Glutamatergic neuron (in vitro differentiated cells): ENCODE data around the gene MTURN. TPM values are rescaled to one million over a fixed set of nuclear protein-coding genes. Genes with fewer than 3 reads are reported as not detected.

Experiments
- DNase-seq: peaks from one replicate; pipeline ENCODE4 v3.0.0; 2022
- H3K27ac Mint-ChIP-seq: one replicate; pipeline ENCODE4 v1.8.0; 2020; ENCODE audit warnings: mild to moderate bottlenecking, mixed read lengths, inconsistent platforms; ENCODE audit not compliant: unreplicated experiment
- H3K27me3 Mint-ChIP-seq: one replicate; pipeline ENCODE4 v1.8.0; 2020; ENCODE audit warnings: mild to moderate bottlenecking, moderate library complexity, mixed read lengths, inconsistent platforms; ENCODE audit not compliant: unreplicated experiment
- H3K36me3 Mint-ChIP-seq: one replicate; pipeline ENCODE4 v1.8.0; 2020; ENCODE audit warnings: mild to moderate bottlenecking, mixed read lengths, inconsistent platforms; ENCODE audit not compliant: unreplicated experiment
- H3K4me1 Mint-ChIP-seq: one replicate; pipeline ENCODE4 v1.8.0; 2020; ENCODE audit warnings: mild to moderate bottlenecking, low read depth, mixed read lengths, inconsistent platforms; ENCODE audit not compliant: unreplicated experiment
- H3K4me3 Mint-ChIP-seq: one replicate; pipeline ENCODE4 v1.8.0; 2020; ENCODE audit warnings: mild to moderate bottlenecking, mixed read lengths, inconsistent platforms; ENCODE audit not compliant: unreplicated experiment
- H3K9me3 Mint-ChIP-seq: one replicate; pipeline ENCODE4 v1.8.0; 2020; ENCODE audit warnings: mild to moderate bottlenecking, moderate library complexity, mixed read lengths, inconsistent platforms; ENCODE audit not compliant: unreplicated experiment
- CTCF ChIP-seq: fragments of 200-600 bp; sonication (generic); IDR thresholded peaks from one replicate; pipeline ENCODE4 v1.5.0; 2021; ENCODE audit not compliant: partially characterized antibody, unreplicated experiment
- total RNA-seq: library from RNA; stranded (reverse); fragmentation: NEBNext Ultra II Directional; extraction: Animal tissue kit (Norgen Biotek cat#: 25700); gene quantifications from one replicate; pipeline ENCODE4 v1.2.1, GENCODE V29; 2021; ENCODE audit not compliant: unreplicated experiment

MTURN gene
- total RNA-seq, 1 donor from 2014 or later = 32.6 TPM

DNA sequence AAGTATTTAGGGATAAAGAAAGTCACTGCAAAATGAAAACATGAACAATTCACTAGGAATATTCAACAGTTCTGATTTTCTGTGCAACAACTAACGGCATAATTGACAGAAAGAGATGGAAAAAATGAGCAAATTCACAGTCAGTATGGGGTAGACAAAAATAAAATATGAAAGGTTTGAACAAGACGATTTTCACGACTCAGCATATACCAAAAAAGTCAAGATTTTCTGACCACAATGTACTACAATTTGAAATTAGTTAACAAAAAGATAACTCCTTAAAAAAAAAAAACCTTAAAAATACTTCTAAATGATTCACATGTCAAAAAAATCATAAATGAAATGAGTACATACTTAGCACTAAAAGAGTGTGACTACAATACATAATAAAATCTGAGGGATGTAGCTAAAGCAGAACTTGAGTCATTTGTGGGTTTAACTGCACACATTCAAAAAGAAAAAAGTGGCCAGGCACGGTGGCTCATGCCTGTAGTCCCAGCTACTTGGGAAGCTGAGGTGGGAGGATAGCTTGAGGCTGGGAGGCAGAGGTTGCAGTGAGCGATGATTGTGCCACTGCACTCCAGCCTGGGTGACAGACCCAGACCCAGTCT is 22.6 kb upstream of the MTURN start:
- Mint-ChIP-seq H3K27me3 (no peaks in the 10 kb centered on the region), H3K36me3 (peaks cover 27% of the 10 kb centered on the region), H3K4me1 (peaks cover 5% of the 10 kb centered on the region), H3K27ac (no peak overlapping the region), H3K9me3 (peaks cover 8% of the 10 kb centered on the region), H3K4me3 (no peak overlapping the region)
- no peak for DNase-seq
- TF ChIP-seq CTCF = no peak

DNA sequence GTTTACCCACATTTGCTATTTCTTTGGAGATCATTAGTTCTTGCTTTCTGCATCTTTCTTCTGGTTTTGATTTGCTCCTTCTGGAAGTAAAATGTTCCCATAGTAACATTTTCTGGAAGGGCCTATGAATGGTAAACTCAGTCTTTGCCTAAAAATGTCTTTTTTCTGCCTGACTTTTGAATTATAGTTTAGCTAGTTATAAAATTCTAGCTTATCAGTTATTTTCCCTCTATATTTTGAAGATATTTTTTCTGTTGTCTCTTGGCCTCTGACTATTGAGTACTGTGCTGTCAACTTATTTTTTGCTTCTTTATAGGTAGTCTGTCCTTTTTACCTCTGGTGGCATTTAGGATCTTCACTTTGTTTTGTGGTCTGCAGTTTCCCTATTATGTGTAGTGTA is 21.6 kb upstream of the MTURN start:
- Mint-ChIP-seq H3K27me3 (no peaks in the 10 kb centered on the region), H3K4me3 (no peak overlapping the region), H3K27ac (peak overlapping the region; percentile 22), H3K9me3 (peaks cover 8% of the 10 kb centered on the region), H3K4me1 (peaks cover 5% of the 10 kb centered on the region), H3K36me3 (peaks cover 27% of the 10 kb centered on the region)
- TF ChIP-seq CTCF = no peak
- DNase-seq = no peak

GRCh38 chr7:30114536-30115238 is 20.1 kb upstream of the MTURN start:
- H3K4me3 Mint-ChIP-seq = no peak overlapping the region
- no peaks in the 10 kb centered on the region for H3K27me3 Mint-ChIP-seq
- peaks cover 5% of the 10 kb centered on the region for H3K4me1 Mint-ChIP-seq
- peaks cover 27% of the 10 kb centered on the region for H3K36me3 Mint-ChIP-seq
- no peak for DNase-seq
- no peak for TF ChIP-seq CTCF
- H3K9me3 Mint-ChIP-seq = peaks cover 8% of the 10 kb centered on the region
- H3K27ac Mint-ChIP-seq = no peak overlapping the region

DNA sequence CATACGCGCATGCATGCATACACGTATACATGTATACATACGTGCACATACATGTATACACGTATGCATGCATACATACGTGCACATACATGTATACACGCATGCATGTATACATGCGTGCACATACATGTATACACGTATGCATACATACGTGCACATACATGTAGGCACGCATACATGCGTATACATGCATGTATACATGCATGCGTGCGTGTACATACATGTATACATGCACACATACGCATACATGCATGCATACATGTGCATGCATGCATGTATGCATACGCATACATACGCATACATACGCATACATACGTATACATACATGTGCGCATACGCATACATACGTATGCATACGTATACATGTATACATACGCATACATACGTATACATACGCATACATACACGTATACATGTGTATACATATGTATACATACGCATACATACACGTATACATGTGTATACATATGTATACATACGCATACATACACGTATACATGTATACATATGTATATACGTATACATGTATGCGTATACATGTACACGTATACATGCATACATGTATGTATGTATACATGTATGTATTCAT is 19.0 kb upstream of the MTURN start:
- no peak overlapping the region for H3K4me3 Mint-ChIP-seq
- H3K27me3 Mint-ChIP-seq = no peaks in the 10 kb centered on the region
- TF ChIP-seq CTCF = no peak
- H3K9me3 Mint-ChIP-seq = peaks cover 8% of the 10 kb centered on the region
- peaks cover 27% of the 10 kb centered on the region for H3K36me3 Mint-ChIP-seq
- H3K4me1 Mint-ChIP-seq = peaks cover 5% of the 10 kb centered on the region
- no peak overlapping the region for H3K27ac Mint-ChIP-seq
- no peak for DNase-seq

- peaks cover 5% of the 10 kb centered on the region for H3K4me1 Mint-ChIP-seq
- H3K27me3 Mint-ChIP-seq = no peaks in the 10 kb centered on the region
- TF ChIP-seq CTCF = no peak
- H3K9me3 Mint-ChIP-seq = peaks cover 8% of the 10 kb centered on the region
- no peak overlapping the region for H3K4me3 Mint-ChIP-seq
- DNase-seq = peak; percentile 41
- peaks cover 31% of the 10 kb centered on the region for H3K36me3 Mint-ChIP-seq
- H3K27ac Mint-ChIP-seq = peak overlapping the region; percentile 77
Measured at GRCh38 chr7:30116771-30117170, 18.0 kb upstream of the MTURN start.
